ENCODE measurements around the gene HPS6. TPM values are rescaled to one million over a fixed set of nuclear protein-coding genes. Genes with fewer than 3 reads are reported as not detected.
"Not testable (repeated sequence)": the region's sequence is repeated elsewhere in the genome, so short reads cannot be mapped to it uniquely, and the experiment has no call there.

HPS6 gene
- total RNA-seq, 1 experiment from 2014 or later: 14.7 TPM

GRCh38 chr10:102040305-102041050 lies 24.7 kb upstream of the HPS6 start:
- Mint-ChIP-seq H3K27me3 (ENCODE audit: unreplicated experiment) (no peaks in the 10 kb centered on the region), H3K36me3 (ENCODE audit: insufficient read depth, unreplicated experiment) (no peaks in the 10 kb centered on the region), H3K4me3 (ENCODE audit: low read depth, unreplicated experiment) (no peak overlapping the region), H3K9me3 (ENCODE audit: low read depth, unreplicated experiment) (no peaks in the 10 kb centered on the region), H3K27ac (ENCODE audit: unreplicated experiment) (no peak overlapping the region), H3K4me1 (ENCODE audit: low read depth, unreplicated experiment) (no peaks in the 10 kb centered on the region)
- intact Hi-C loops (cut with micrococcal nuclease; ENCODE audit: unreplicated experiment): no loop called here
- DNase-seq: no peak
- TF ChIP-seq CTCF (IDR thresholded peaks at IDR 0.05; ENCODE audit: unreplicated experiment): no peak
- CTCF ChIA-PET: no interaction called here
- no TSS peak for BruUV-seq (replicated peaks)

- no peak overlapping the region for H3K4me3 Mint-ChIP-seq (ENCODE audit: low read depth, unreplicated experiment)
- no TSS peak for BruUV-seq (replicated peaks)
- H3K4me1 Mint-ChIP-seq (ENCODE audit: low read depth, unreplicated experiment): no peaks in the 10 kb centered on the region
- no peak overlapping the region for H3K27ac Mint-ChIP-seq (ENCODE audit: unreplicated experiment)
- H3K9me3 Mint-ChIP-seq (ENCODE audit: low read depth, unreplicated experiment): no peaks in the 10 kb centered on the region
- no peak for DNase-seq
- TF ChIP-seq CTCF (IDR thresholded peaks at IDR 0.05; ENCODE audit: unreplicated experiment): no peak
- CTCF ChIA-PET: no interaction called here
- intact Hi-C loops (cut with micrococcal nuclease; ENCODE audit: unreplicated experiment): no loop called here
- H3K27me3 Mint-ChIP-seq (ENCODE audit: unreplicated experiment): no peaks in the 10 kb centered on the region
- no peaks in the 10 kb centered on the region for H3K36me3 Mint-ChIP-seq (ENCODE audit: insufficient read depth, unreplicated experiment)
These were observed 19.9 kb upstream of the HPS6 start for GRCh38 chr10:102045292-102045691.

GRCh38 chr10:102046095-102046494 lies 19.1 kb upstream of the HPS6 start:
- H3K27ac Mint-ChIP-seq (ENCODE audit: unreplicated experiment): no peak overlapping the region
- H3K4me3 Mint-ChIP-seq (ENCODE audit: low read depth, unreplicated experiment): no peak overlapping the region
- CTCF ChIA-PET: no interaction called here
- no peaks in the 10 kb centered on the region for H3K27me3 Mint-ChIP-seq (ENCODE audit: unreplicated experiment)
- no TSS peak for BruUV-seq (replicated peaks)
- H3K36me3 Mint-ChIP-seq (ENCODE audit: insufficient read depth, unreplicated experiment): peaks cover 4% of the 10 kb centered on the region
- no peaks in the 10 kb centered on the region for H3K4me1 Mint-ChIP-seq (ENCODE audit: low read depth, unreplicated experiment)
- TF ChIP-seq CTCF (IDR thresholded peaks at IDR 0.05; ENCODE audit: unreplicated experiment): no peak
- H3K9me3 Mint-ChIP-seq (ENCODE audit: low read depth, unreplicated experiment): no peaks in the 10 kb centered on the region
- no peak for DNase-seq
- intact Hi-C loops (cut with micrococcal nuclease; ENCODE audit: unreplicated experiment): no loop called here

GRCh38 chr10:102054881-102055646 lies 10.1 kb upstream of the HPS6 start:
- H3K4me3 Mint-ChIP-seq (ENCODE audit: low read depth, unreplicated experiment): peak overlapping the region; percentile 86
- H3K9me3 Mint-ChIP-seq (ENCODE audit: low read depth, unreplicated experiment); intact Hi-C loops (cut with micrococcal nuclease; ENCODE audit: unreplicated experiment); DNase-seq; H3K27me3 Mint-ChIP-seq (ENCODE audit: unreplicated experiment): not testable (repeated sequence)
- H3K36me3 Mint-ChIP-seq (ENCODE audit: insufficient read depth, unreplicated experiment): peaks cover 16% of the 10 kb centered on the region
- TSS peak; percentile 27 for BruUV-seq (replicated peaks)
- H3K27ac Mint-ChIP-seq (ENCODE audit: unreplicated experiment): peak overlapping the region; percentile 50
- H3K4me1 Mint-ChIP-seq (ENCODE audit: low read depth, unreplicated experiment): peaks cover 22% of the 10 kb centered on the region
- CTCF ChIA-PET: interaction anchor here (0.7 kb wide), 1 partner anchor 98 kb away, joined by 3 read pairs; no protein-coding TSS in a partner anchor
